Suppressor macrophage treated with lipopolysaccharide for 1 hour (primary cell): ENCODE results near the gene ZFPL1.

Source experiments
- DNase-seq, 3 donors: peaks; one replicate each; pipeline ENCODE4 v3.0.0-alpha.2; 2020 to 2022

Gene ZFPL1

GRCh38 chr11:65060913-65061408 lies 23.1 kb upstream of the ZFPL1 start:
- peak; percentile 24 to 28 (median 27) for DNase-seq

GRCh38 chr11:65063532-65063931 lies 20.5 kb upstream of the ZFPL1 start:
- DNase-seq, result no peak

- no peak for DNase-seq
These were observed 19.2 kb upstream of the ZFPL1 start for GRCh38 chr11:65064847-65065240.

- DNase-seq, result peak in 2 of 3 donors; percentile 26 to 62
These were observed 18.2 kb upstream of the ZFPL1 start for GRCh38 chr11:65065851-65066250.

- no peak for DNase-seq
These were observed 17.7 kb upstream of the ZFPL1 start for GRCh38 chr11:65066315-65066714.

- no peak for DNase-seq
These were observed 17.2 kb upstream of the ZFPL1 start for GRCh38 chr11:65066805-65067291.

GRCh38 chr11:65067446-65067845 lies 16.6 kb upstream of the ZFPL1 start:
- DNase-seq, result no peak

GRCh38 chr11:65069217-65069616 lies 14.8 kb upstream of the ZFPL1 start:
- DNase-seq, result peak; percentile 36 to 63 (median 56)

GRCh38 chr11:65071907-65072630 lies 12.0 kb upstream of the ZFPL1 start:
- DNase-seq, result peak; percentile 38 to 51 (median 49)

GRCh38 chr11:65072631-65072966 lies 11.4 kb upstream of the ZFPL1 start:
- no peak for DNase-seq

- peak; percentile 43 to 57 (median 46) for DNase-seq
These were observed 6.6 kb upstream of the ZFPL1 start for GRCh38 chr11:65077451-65077850.

- peak; percentile 57 to 70 (median 66) for DNase-seq
These were observed 5.9 kb upstream of the ZFPL1 start for GRCh38 chr11:65078151-65078550.

- DNase-seq, result no peak
These were observed 5.2 kb upstream of the ZFPL1 start for GRCh38 chr11:65078786-65079342.

- no peak for DNase-seq
These were observed 738 bp upstream of the ZFPL1 start for GRCh38 chr11:65083134-65083833.

- no peak for DNase-seq
These were observed 765 bp downstream of the ZFPL1 start for GRCh38 chr11:65084598-65085375.

- peak; percentile 31 to 45 (median 38) for DNase-seq
These were observed 1.4 kb downstream of the ZFPL1 start for GRCh38 chr11:65085446-65085845.

- no peak for DNase-seq
These were observed 2.8 kb downstream of the ZFPL1 start for GRCh38 chr11:65086809-65087208.

- no peak for DNase-seq
These were observed 3.2 kb downstream of the ZFPL1 start for GRCh38 chr11:65087216-65087615.

GRCh38 chr11:65087827-65088226 lies 3.8 kb downstream of the ZFPL1 start:
- DNase-seq, result no peak

GRCh38 chr11:65089621-65090020 lies 5.6 kb downstream of the ZFPL1 start:
- no peak for DNase-seq

GRCh38 chr11:65090628-65091027 lies 6.6 kb downstream of the ZFPL1 start:
- DNase-seq, result no peak

GRCh38 chr11:65095427-65095826 lies 11.4 kb downstream of the ZFPL1 start:
- DNase-seq, result no peak
